Activated CD8-positive, alpha-beta memory T cell treated with anti-CD3 and anti-CD28 coated beads for 1 hour (primary cell): ENCODE data around the gene ABCA4.

ENCODE experiments used
- DNase-seq, 2 donors: peaks; one replicate each; pipeline ENCODE4 v3.0.0-alpha.2; 2020; ENCODE audit warnings: low read depth in 1 of 2; ENCODE audit errors: extremely low read depth in 1 of 2

The ABCA4 gene

GRCh38 chr1:93988634-93989350 lies 132.2 kb downstream of the ABCA4 start:
- no peak for DNase-seq

- DNase-seq: no peak
Measured at GRCh38 chr1:93981274-93981667, 139.7 kb downstream of the ABCA4 start.

GRCh38 chr1:93980320-93981273 lies 140.4 kb downstream of the ABCA4 start:
- no peak for DNase-seq

GRCh38 chr1:93979718-93980319 lies 141.1 kb downstream of the ABCA4 start:
- no peak for DNase-seq

- DNase-seq: no peak
Measured at GRCh38 chr1:93979040-93979717, 141.8 kb downstream of the ABCA4 start.

- no peak for DNase-seq
Measured at GRCh38 chr1:93977598-93977945, 143.4 kb downstream of the ABCA4 start.

- no peak for DNase-seq
Measured at GRCh38 chr1:93976711-93977597, 144.0 kb downstream of the ABCA4 start.

- DNase-seq: no peak
Measured at GRCh38 chr1:93976291-93976690, 144.7 kb downstream of the ABCA4 start.

GRCh38 chr1:93972341-93972740 lies 148.6 kb downstream of the ABCA4 start:
- DNase-seq: no peak

- DNase-seq: no peak
Measured at GRCh38 chr1:93969887-93970286, 151.1 kb downstream of the ABCA4 start.

- no peak for DNase-seq
Measured at GRCh38 chr1:93969371-93969770, 151.6 kb downstream of the ABCA4 start.

- DNase-seq: no peak
Measured at GRCh38 chr1:93967306-93967705, 153.6 kb downstream of the ABCA4 start.

- no peak for DNase-seq
Measured at GRCh38 chr1:93965888-93966287, 155.1 kb downstream of the ABCA4 start.

GRCh38 chr1:93965256-93965655 lies 155.7 kb downstream of the ABCA4 start:
- DNase-seq: no peak

- DNase-seq: no peak
Measured at GRCh38 chr1:93964777-93965200, 156.2 kb downstream of the ABCA4 start.

GRCh38 chr1:93964096-93964776 lies 156.7 kb downstream of the ABCA4 start:
- no peak for DNase-seq

- no peak for DNase-seq
Measured at GRCh38 chr1:93963585-93963984, 157.4 kb downstream of the ABCA4 start.

- DNase-seq: no peak
Measured at GRCh38 chr1:93961906-93962305, 159.0 kb downstream of the ABCA4 start.

GRCh38 chr1:93961443-93961842 lies 159.5 kb downstream of the ABCA4 start:
- DNase-seq: no peak
